ENCODE data around the gene TBC1D1. TPM values are rescaled to one million over a fixed set of nuclear protein-coding genes. Genes with fewer than 3 reads are reported as not detected.

The TBC1D1 gene
- total RNA-seq, 2 experiments from 2014 or later, result 40.7 to 46.5 TPM

GRCh38 chr4:38164346-38164745, 273.5 kb downstream of the TBC1D1 start:
- DNase-seq (no peak), ATAC-seq (ENCODE audit: poor library complexity) (no peak)
- TF ChIP-seq, protein P1, sequence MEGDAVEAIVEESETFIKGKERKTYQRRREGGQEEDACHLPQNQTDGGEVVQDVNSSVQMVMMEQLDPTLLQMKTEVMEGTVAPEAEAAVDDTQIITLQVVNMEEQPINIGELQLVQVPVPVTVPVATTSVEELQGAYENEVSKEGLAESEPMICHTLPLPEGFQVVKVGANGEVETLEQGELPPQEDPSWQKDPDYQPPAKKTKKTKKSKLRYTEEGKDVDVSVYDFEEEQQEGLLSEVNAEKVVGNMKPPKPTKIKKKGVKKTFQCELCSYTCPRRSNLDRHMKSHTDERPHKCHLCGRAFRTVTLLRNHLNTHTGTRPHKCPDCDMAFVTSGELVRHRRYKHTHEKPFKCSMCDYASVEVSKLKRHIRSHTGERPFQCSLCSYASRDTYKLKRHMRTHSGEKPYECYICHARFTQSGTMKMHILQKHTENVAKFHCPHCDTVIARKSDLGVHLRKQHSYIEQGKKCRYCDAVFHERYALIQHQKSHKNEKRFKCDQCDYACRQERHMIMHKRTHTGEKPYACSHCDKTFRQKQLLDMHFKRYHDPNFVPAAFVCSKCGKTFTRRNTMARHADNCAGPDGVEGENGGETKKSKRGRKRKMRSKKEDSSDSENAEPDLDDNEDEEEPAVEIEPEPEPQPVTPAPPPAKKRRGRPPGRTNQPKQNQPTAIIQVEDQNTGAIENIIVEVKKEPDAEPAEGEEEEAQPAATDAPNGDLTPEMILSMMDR (IDR thresholded peaks at IDR 0.05), result no peak
- H3K36me3 ChIP-seq (ENCODE audit: insufficient read depth, low read length), result no peaks in the 10 kb centered on the region
- peaks cover 0 to 6% of the 10 kb centered on the region in 2 experiments for H3K9me3 ChIP-seq (ENCODE audit: control insufficient read depth in 1 of 2, insufficient read depth in 1 of 2, low read length in 2 of 2)
- no peaks in the 10 kb centered on the region for H3K27me3 ChIP-seq (ENCODE audit: control insufficient read depth in 1 of 2, insufficient read depth in 2 of 2, low read length in 2 of 2)
- H3K27ac Mint-ChIP-seq, result no peak overlapping the region
- H3K4me1 ChIP-seq (ENCODE audit: insufficient read depth, low read length), result peaks cover 12% of the 10 kb centered on the region
- intact Hi-C loops (cut with DNase I, micrococcal nuclease), result no loop called here
- H3K4me1 Mint-ChIP-seq (ENCODE audit: low read depth), result peaks cover 28% of the 10 kb centered on the region
- H3K4me3 Mint-ChIP-seq, result no peak overlapping the region
- ChIA-PET CTCF (interaction anchor here (1.3 kb wide), 1 partner anchor 10 kb away, joined by 3 read pairs; no protein-coding TSS in a partner anchor), POLR2A (no interaction called here)
- no peaks in the 10 kb centered on the region for H3K36me3 Mint-ChIP-seq (ENCODE audit: low read depth)
- no peaks in the 10 kb centered on the region for H3K9me3 Mint-ChIP-seq
- no peaks in the 10 kb centered on the region for H3K27me3 Mint-ChIP-seq
- no peak overlapping the region for H3K27ac ChIP-seq (ENCODE audit: low read depth in 1 of 2, low read length in 2 of 2)
- no peak overlapping the region for H3K4me3 ChIP-seq (ENCODE audit: low read length)

DNA sequence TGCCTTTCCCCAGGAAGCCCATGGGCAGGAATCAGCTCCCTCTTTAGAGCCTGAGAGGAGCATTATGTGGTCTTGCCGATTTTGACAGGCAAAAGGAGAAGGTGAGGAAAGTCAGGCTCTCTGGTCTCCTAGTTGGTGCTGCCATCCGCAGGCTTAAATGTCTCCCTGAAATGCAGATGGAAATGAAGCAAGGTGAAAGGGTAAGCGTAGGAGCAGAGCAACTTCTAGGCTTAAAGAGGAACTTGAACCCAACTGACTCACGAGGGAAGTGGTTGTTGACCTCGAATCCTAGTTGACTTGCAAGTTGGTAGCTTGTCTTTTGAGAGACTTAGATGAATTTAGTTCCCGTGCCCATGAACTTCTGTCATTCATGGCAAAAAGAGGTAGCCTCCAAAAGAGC, 275.2 kb downstream of the TBC1D1 start:
- Histone ChIP-seq H3K27ac (ENCODE audit: low read depth in 1 of 2, low read length in 2 of 2) (no peak overlapping the region), H3K27me3 (ENCODE audit: control insufficient read depth in 1 of 2, insufficient read depth in 2 of 2, low read length in 2 of 2) (no peaks in the 10 kb centered on the region), H3K4me3 (ENCODE audit: low read length) (no peak overlapping the region), H3K9me3 (ENCODE audit: control insufficient read depth in 1 of 2, insufficient read depth in 1 of 2, low read length in 2 of 2) (peaks cover 0 to 6% of the 10 kb centered on the region in 2 experiments), H3K4me1 (ENCODE audit: insufficient read depth, low read length) (peaks cover 2% of the 10 kb centered on the region), H3K36me3 (ENCODE audit: insufficient read depth, low read length) (no peaks in the 10 kb centered on the region)
- no peaks in the 10 kb centered on the region for H3K36me3 Mint-ChIP-seq (ENCODE audit: low read depth)
- H3K4me3 Mint-ChIP-seq, result no peak overlapping the region
- H3K9me3 Mint-ChIP-seq, result no peaks in the 10 kb centered on the region
- POLR2A ChIA-PET, result no interaction called here
- DNase-seq (peak in 3 of 14 experiments; percentile 21 to 50 (median 42)), ATAC-seq (ENCODE audit: poor library complexity) (no peak)
- intact Hi-C loops (cut with DNase I, micrococcal nuclease), result no loop called here
- TF ChIP-seq, protein P1 (IDR thresholded peaks at IDR 0.05), result no peak
- H3K27me3 Mint-ChIP-seq, result no peaks in the 10 kb centered on the region
- no peak overlapping the region for H3K27ac Mint-ChIP-seq
- peaks cover 15% of the 10 kb centered on the region for H3K4me1 Mint-ChIP-seq (ENCODE audit: low read depth)
- CTCF ChIA-PET, result interaction anchor here (1.1 to 1.4 kb wide), 2 partner anchors 14 to 37 kb away, joined by 3 to 4 read pairs; no protein-coding TSS in a partner anchor

GRCh38 chr4:38166768-38167167, 275.9 kb downstream of the TBC1D1 start:
- H3K4me1 ChIP-seq (ENCODE audit: insufficient read depth, low read length), result no peaks in the 10 kb centered on the region
- no peak for DNase-seq
- CTCF ChIA-PET, result interaction anchor here (1.1 to 1.4 kb wide), 2 partner anchors 13 to 38 kb away, joined by 3 to 4 read pairs; no protein-coding TSS in a partner anchor
- H3K9me3 ChIP-seq (ENCODE audit: control insufficient read depth in 1 of 2, insufficient read depth in 1 of 2, low read length in 2 of 2), result peaks cover 0 to 6% of the 10 kb centered on the region in 2 experiments
- POLR2A ChIA-PET, result no interaction called here
- Mint-ChIP-seq H3K9me3 (no peaks in the 10 kb centered on the region), H3K4me1 (ENCODE audit: low read depth) (peaks cover 8% of the 10 kb centered on the region), H3K27ac (no peak overlapping the region), H3K36me3 (ENCODE audit: low read depth) (no peaks in the 10 kb centered on the region), H3K27me3 (no peaks in the 10 kb centered on the region), H3K4me3 (no peak overlapping the region)
- H3K27me3 ChIP-seq (ENCODE audit: control insufficient read depth in 1 of 2, insufficient read depth in 2 of 2, low read length in 2 of 2), result no peaks in the 10 kb centered on the region
- H3K27ac ChIP-seq (ENCODE audit: low read depth in 1 of 2, low read length in 2 of 2), result no peak overlapping the region
- ATAC-seq (ENCODE audit: poor library complexity), result no peak
- no peaks in the 10 kb centered on the region for H3K36me3 ChIP-seq (ENCODE audit: insufficient read depth, low read length)
- no peak overlapping the region for H3K4me3 ChIP-seq (ENCODE audit: low read length)
- TF ChIP-seq, protein P1 (IDR thresholded peaks at IDR 0.05), result no peak
- intact Hi-C loops (cut with DNase I, micrococcal nuclease), result no loop called here

Measured in CD4-positive, alpha-beta T cell (primary cell).